G401 (cell line): ENCODE measurements around the gene IZUMO1. TPM values are rescaled to one million over a fixed set of nuclear protein-coding genes. Genes with fewer than 3 reads are reported as not detected.
"Not testable (repeated sequence)": the region's sequence is repeated elsewhere in the genome, so short reads cannot be mapped to it uniquely, and the experiment has no call there.

ENCODE experiments used
- DNase-seq: peaks from one replicate; pipeline ENCODE4 v3.0.0-alpha.2; 2015; ENCODE audit warnings: low spot score
- in situ Hi-C: cut with HindIII; loops from 2 replicates; pipeline ENCODE4 v1.10.0; 2016; ENCODE audit warnings: low sequenced_read_pairs, mixed read lengths
- total RNA-seq: library from RNA; depleted of rRNA; stranded (reverse); fragments of >200 nt; shearing (Covaris generic); gene quantifications from 2 replicates; pipeline ENCODE4 v1.2.3, GENCODE V29; 2014

Gene IZUMO1
- total RNA-seq, 1 experiment from 2014 or later: not detected

GRCh38 chr19:48718106-48718505 is 28.6 kb downstream of the IZUMO1 start:
- DNase-seq, in situ Hi-C loops: not testable (repeated sequence)

- in situ Hi-C loops: no loop called here
- DNase-seq: peak; percentile 83
These were observed 30.0 kb downstream of the IZUMO1 start for GRCh38 chr19:48716562-48717291.

DNA sequence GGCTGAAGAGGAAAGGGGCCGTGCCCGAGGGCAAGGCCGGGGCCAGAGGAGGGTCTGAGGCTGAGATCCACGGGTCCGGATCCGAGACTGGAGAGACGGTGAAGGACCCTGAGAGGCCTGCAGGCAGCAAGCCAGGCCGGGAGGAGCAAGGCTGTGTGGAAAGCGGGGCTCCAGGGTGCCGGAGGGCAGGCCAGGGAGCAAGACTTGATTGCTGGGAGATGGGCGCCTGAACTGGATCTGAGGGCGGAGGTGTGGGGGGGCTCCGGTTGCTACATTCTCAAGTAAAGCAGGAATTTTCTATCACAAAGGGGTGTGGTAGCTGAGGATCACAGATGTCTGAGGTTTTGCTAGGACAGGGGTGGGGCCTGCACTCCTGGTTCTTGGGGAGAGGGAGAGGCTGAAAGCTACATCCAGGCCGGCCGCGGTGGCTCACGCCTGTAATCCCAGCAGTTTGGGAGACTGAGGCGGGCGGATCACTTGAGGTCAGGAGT is 31.0 kb downstream of the IZUMO1 start:
- in situ Hi-C loops: no loop called here
- peak; percentile 53 for DNase-seq

DNA sequence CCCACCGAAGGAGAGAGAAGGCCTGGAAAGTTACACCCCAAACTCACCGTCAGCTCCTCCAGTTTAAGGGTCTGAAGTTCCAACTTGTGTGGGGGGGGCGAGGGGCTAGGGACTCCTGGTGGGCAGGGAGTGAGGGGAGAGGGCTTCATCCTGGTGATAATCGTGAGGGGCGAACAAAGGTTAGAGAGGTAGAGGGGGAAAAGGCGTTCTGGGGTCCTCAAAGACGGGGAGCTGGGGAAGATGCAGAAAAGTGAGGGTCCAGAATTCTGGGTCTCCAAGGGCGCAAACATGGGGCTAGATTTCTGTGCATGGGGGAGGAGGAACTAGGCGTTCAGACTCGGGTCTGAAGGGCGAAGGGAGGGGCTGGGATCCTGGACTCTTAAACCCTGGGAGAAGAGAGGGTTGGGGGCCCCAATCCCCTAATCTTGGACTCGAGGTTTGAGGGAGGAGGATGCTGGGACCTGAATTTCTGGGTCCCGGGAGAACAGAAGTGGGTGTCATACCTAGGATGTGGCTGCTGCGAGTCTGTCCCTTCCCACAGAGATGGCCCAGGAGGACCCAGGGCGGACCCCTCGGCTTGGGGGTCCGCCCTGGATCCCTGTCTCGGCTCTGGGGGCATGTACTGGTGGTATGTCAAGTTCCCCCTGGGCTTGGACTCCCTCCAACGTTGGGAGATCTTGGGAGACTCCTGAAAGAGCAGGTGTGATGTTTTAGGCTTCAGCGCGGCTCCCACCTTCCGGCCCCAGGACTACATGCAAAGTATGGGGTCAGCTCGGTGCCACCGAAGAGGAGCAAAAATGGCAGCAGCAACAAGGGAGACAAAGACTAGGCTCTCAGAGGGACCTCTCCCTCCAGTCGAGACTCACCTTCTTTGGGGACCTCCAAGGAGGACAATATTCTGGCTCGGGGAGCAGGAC is 31.7 kb downstream of the IZUMO1 start:
- peak; percentile 21 for DNase-seq
- in situ Hi-C loops: no loop called here

DNA sequence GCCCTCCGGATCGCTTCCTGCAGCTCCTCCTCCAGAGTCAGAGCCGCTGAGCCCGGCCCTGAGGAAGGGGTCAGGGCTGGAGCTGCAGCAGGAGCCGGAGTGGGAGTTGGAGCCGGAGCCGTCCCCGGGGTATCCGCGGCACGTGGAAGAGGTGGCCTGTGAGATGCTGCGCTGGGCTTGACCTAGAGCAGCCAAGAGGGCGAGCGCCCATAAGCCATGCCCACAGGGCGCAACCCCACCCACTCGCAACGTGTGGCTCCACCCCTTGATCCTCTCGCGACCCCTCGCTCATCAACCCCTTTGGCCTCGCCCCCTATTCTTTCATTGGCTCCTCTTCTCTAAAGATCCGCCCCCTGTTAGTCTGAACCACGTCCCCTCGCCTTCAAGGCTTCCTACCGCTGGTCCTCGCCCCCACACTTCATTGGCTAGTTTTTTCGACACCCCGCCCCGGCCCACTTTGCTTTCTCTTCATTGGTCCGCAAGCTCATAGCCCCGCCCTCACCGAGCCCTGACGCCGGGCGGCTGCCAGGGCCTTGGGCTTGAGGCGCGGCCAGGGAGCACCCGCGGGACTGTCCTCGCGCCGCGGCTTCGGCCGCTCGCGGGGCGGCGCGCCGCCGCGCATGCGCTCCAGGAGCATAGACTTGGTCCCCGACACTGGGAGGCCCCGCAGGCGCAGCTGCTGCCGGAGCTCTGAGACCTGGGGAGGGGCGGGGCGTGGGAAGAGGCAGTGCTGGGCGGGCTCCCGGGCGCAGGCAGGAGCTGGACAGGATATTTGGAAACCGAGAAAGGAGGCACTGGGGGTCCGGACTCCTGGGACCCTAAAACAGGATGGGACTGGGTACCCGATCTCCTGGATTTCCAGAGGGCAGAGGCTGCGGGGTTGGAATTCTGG is 32.6 kb downstream of the IZUMO1 start:
- in situ Hi-C loops: no loop called here
- peak; percentile 100 for DNase-seq

DNA sequence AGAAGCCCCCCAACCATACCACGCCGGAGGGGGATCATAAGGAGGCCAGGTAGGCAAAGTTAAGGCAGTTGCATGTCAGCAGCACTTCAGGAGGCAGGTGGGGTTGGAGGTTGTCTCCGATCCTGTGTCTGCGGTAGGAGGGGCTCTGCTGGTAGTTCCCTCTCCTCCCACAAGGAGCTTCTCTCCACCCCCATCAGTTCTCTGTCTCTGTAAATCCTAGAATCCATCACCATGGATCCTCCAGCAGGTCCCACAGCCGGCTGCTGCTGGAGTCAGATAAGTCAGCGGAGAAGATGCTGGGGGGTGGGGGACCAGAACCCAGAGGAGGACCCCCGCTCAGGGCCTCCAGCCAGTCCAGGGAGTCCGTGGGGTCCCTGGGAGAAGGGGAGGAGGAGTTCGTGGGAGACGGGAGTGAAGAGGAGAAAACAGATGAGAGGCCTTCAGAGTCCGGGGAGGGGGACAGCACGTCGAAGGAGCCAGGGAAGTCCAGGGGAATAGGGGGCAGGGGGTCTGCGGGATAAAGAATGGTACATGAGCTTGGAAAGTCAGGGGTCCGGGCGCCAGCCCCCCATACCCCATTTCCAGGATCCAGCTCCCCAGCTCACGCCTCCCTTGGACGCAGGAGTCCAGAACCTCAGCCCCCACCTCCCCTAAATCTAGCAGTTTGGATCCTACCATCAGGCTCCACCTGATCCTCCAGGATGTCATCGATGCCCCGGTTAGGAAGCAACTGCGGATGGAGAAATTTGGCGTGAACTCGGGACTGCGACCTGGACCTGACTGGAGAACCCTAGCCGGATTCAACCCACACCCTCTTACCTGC is 33.5 kb downstream of the IZUMO1 start:
- DNase-seq: peak; percentile 43
- in situ Hi-C loops: no loop called here

GRCh38 chr19:48711106-48711662 is 35.5 kb downstream of the IZUMO1 start:
- in situ Hi-C loops: no loop called here
- no peak for DNase-seq

DNA sequence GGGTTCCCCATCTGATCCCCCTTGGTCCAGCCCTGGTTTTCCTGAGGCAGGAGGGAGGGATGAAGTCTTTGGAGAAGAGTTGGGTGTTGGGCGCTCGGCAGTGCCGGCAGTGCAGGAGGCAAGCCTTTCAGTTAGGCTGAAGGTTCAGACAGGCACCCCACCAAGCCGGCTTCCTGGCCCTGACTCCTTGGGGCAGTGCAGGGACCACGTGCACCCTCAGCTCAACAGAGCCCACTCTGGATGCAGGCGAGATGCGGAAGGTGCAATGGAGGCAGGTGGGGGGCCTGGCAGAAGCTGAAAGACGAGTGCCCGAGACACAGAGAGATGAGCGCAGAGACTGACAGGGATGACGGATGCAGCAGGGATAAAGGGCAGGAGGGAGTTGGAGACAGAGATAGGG is 38.2 kb downstream of the IZUMO1 start:
- in situ Hi-C loops: no loop called here
- no peak for DNase-seq

GRCh38 chr19:48705431-48705830 is 41.3 kb downstream of the IZUMO1 start:
- in situ Hi-C loops: no loop called here
- no peak for DNase-seq

GRCh38 chr19:48703316-48703715 is 43.4 kb downstream of the IZUMO1 start:
- DNase-seq: no peak
- in situ Hi-C loops: no loop called here

DNA sequence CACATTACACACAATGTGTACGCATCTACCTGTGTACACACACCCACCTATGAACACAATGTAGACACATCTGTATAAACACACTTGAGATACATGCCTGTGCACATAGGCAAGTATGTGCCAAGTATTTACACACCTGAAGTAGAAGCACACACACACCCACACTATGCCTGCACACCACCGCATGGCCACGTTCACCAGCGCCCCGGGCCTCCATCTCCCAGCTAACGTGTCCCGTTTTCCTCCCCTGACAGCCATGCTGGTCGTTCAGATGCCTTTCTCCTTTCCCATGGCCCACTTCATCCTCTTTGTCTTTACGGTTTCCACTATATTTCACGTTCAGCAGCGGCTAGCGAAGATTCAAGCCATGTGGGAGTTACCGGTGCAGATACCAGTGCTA is 44.0 kb downstream of the IZUMO1 start:
- in situ Hi-C loops: no loop called here
- DNase-seq: no peak

- peak; percentile 51 for DNase-seq
- in situ Hi-C loops: no loop called here
These were observed 48.7 kb downstream of the IZUMO1 start for GRCh38 chr19:48698046-48698445.

- peak; percentile 53 for DNase-seq
- in situ Hi-C loops: no loop called here
These were observed 50.2 kb downstream of the IZUMO1 start for GRCh38 chr19:48696353-48697010.

DNA sequence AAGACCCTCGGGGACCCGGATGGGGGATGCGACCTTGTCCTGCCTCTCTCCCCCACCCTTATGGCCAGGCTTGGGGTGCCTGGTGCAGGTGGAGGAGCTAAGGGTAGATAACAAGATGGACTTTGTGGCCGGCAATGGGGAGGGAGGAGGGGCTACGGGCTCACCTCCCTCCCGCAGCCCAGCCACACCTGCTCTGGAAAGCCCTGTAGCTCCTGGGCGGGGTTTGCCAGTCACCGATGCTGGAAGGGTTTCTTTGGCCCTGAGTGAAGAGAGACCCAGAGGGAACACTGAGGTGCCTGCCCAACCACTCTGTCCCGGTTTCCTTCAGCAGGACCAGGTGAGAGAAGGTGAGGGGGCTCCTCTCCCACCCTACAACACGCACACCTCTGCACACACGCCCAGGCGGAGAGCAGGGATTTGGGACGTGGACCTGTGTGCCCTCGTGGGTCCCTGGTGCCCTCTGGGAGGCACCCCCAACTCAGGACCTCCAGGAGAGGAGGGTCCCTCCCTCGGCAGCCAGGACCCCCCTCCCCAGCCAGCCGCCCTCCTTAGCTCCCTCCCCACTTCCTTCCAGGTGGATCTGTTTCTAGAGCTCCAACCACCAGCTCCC is 50.9 kb downstream of the IZUMO1 start, which contains the start of gene FUT2:
Gene FUT2, plus strand, starts transcription at position 229 of the 610 bp plus-strand sequence. CDS start 6,986 bp downstream, outside the sequence.
- in situ Hi-C loops: no loop called here
- peak; percentile 83 for DNase-seq

GRCh38 chr19:48693629-48694028 is 53.1 kb downstream of the IZUMO1 start:
- in situ Hi-C loops: not testable (repeated sequence)

More at GRCh38 chr19:48693629-48694028, 53.1 kb downstream of the IZUMO1 start:
- DNase-seq: not testable (repeated sequence)
